ENCODE results near the gene ZNF385C. TPM values are rescaled to one million over a fixed set of nuclear protein-coding genes. Genes with fewer than 3 reads are reported as not detected.

The ZNF385C gene
- total RNA-seq, 4 donors from 2014 or later, result 0.47 to 1.9 (median 0.68) TPM

- H3K9me3 ChIP-seq, result no peaks in the 10 kb centered on the region
- no peak for TF ChIP-seq POLR2AphosphoS5 (IDR thresholded peaks at IDR 0.05)
- TF ChIP-seq POLR2A (IDR thresholded peaks at IDR 0.05), result no peak
- no peak for TF ChIP-seq EP300 (IDR thresholded peaks at IDR 0.05)
- no peak for TF ChIP-seq CTCF (IDR thresholded peaks at IDR 0.05)
- no peak overlapping the region for H3K27ac ChIP-seq
- no peaks in the 10 kb centered on the region for H3K4me1 ChIP-seq
- H3K4me3 ChIP-seq, result no peak overlapping the region
- no CpG with 5 or more reads among the region's 10 CpGs for WGBS
- no peaks in the 10 kb centered on the region for H3K36me3 ChIP-seq
- H3K27me3 ChIP-seq, result no peaks in the 10 kb centered on the region
- DNase-seq (ENCODE audit: low spot score in 2 of 2), result no peak
Measured at GRCh38 chr17:42040818-42041217, 57.5 kb downstream of the ZNF385C start.

GRCh38 chr17:42039794-42040763 lies 58.2 kb downstream of the ZNF385C start:
- no peak for TF ChIP-seq CTCF (IDR thresholded peaks at IDR 0.05)
- TF ChIP-seq EP300 (IDR thresholded peaks at IDR 0.05), result no peak
- no peak for DNase-seq (ENCODE audit: low spot score in 2 of 2)
- Histone ChIP-seq H3K4me1 (no peaks in the 10 kb centered on the region), H3K4me3 (no peak overlapping the region), H3K27me3 (no peaks in the 10 kb centered on the region), H3K27ac (no peak overlapping the region), H3K9me3 (no peaks in the 10 kb centered on the region), H3K36me3 (no peaks in the 10 kb centered on the region)
- no CpG with 5 or more reads among the region's 77 CpGs for WGBS

GRCh38 chr17:42038221-42038973 lies 59.9 kb downstream of the ZNF385C start:
- no peaks in the 10 kb centered on the region for H3K4me1 ChIP-seq
- H3K9me3 ChIP-seq, result no peaks in the 10 kb centered on the region
- no peak overlapping the region for H3K27ac ChIP-seq
- TF ChIP-seq POLR2A (IDR thresholded peaks at IDR 0.05), result no peak
- TF ChIP-seq POLR2AphosphoS5 (IDR thresholded peaks at IDR 0.05), result no peak
- TF ChIP-seq CTCF (IDR thresholded peaks at IDR 0.05), result no peak
- no peak for TF ChIP-seq EP300 (IDR thresholded peaks at IDR 0.05)
- no peak overlapping the region for H3K4me3 ChIP-seq
- no peak for DNase-seq (ENCODE audit: low spot score in 2 of 2)
- 77% methylated on average over 5 of the region's 5 CpGs for WGBS
- no peaks in the 10 kb centered on the region for H3K27me3 ChIP-seq
- no peaks in the 10 kb centered on the region for H3K36me3 ChIP-seq

- Histone ChIP-seq H3K9me3 (no peaks in the 10 kb centered on the region), H3K27me3 (no peaks in the 10 kb centered on the region), H3K4me3 (no peak overlapping the region), H3K36me3 (no peaks in the 10 kb centered on the region), H3K27ac (no peak overlapping the region), H3K4me1 (no peaks in the 10 kb centered on the region)
- TF ChIP-seq POLR2A (IDR thresholded peaks at IDR 0.05) (no peak), CTCF (IDR thresholded peaks at IDR 0.05) (no peak), POLR2AphosphoS5 (IDR thresholded peaks at IDR 0.05) (no peak), EP300 (IDR thresholded peaks at IDR 0.05) (no peak)
- WGBS, result 51% methylated on average over 5 of the region's 6 CpGs
- no peak for DNase-seq (ENCODE audit: low spot score in 2 of 2)
Measured at GRCh38 chr17:42034059-42034458, 64.2 kb downstream of the ZNF385C start.

- WGBS, result 68% methylated on average over 5 of the region's 6 CpGs
- no peaks in the 10 kb centered on the region for H3K36me3 ChIP-seq
Measured at GRCh38 chr17:42031584-42031983, 66.7 kb downstream of the ZNF385C start.

More at GRCh38 chr17:42031584-42031983, 66.7 kb downstream of the ZNF385C start:
- Histone ChIP-seq H3K9me3 (no peaks in the 10 kb centered on the region), H3K4me3 (no peak overlapping the region), H3K4me1 (no peaks in the 10 kb centered on the region), H3K27me3 (no peaks in the 10 kb centered on the region), H3K27ac (no peak overlapping the region)
- TF ChIP-seq POLR2A (IDR thresholded peaks at IDR 0.05) (no peak), CTCF (IDR thresholded peaks at IDR 0.05) (no peak), POLR2AphosphoS5 (IDR thresholded peaks at IDR 0.05) (no peak), EP300 (IDR thresholded peaks at IDR 0.05) (no peak)
- no peak for DNase-seq (ENCODE audit: low spot score in 2 of 2)
